K562 (cell line): ENCODE results near the gene RHD. TPM values are rescaled to one million over a fixed set of nuclear protein-coding genes. Genes with fewer than 3 reads are reported as not detected.

ENCODE experiments used
- DMBX1 ChIP-seq: fragments of 250-450 bp; sonication (Bioruptor Pico); IDR thresholded peaks from 2 replicates; pipeline ENCODE4 v1.8.0; 2022; ENCODE audit warnings: inconsistent platforms, mild to moderate bottlenecking, moderate library complexity, borderline replicate concordance
- FOXK2 ChIP-seq, 2 experiments: fragments of 450-650 bp; IDR thresholded peaks in 1 of 2; conservative IDR thresholded peaks in 1 of 2; 2 replicates each; pipeline ENCODE4 v1.6.1; 2016; ENCODE audit warnings: low read depth in 2 of 2, mild to moderate bottlenecking in 1 of 2
- GATA2 ChIP-seq: sonication (generic); formaldehyde crosslinking; IDR thresholded peaks from 2 replicates; pipeline ENCODE4 v1.4.0; 2020; ENCODE audit warnings: mild to moderate bottlenecking, missing genetic modification reagents
- GTF2F1 ChIP-seq: IDR thresholded peaks from 2 replicates; pipeline ENCODE4 v1.6.1; 2011; ENCODE audit warnings: low read depth, low read length, improper control_type of control experiment
- KLF10 ChIP-seq: fragments of 250-450 bp; sonication (Bioruptor Pico); IDR thresholded peaks from 2 replicates; pipeline ENCODE4 v1.6.1; 2021; ENCODE audit warnings: matching md5 sums
- NCOA2 ChIP-seq, 2 experiments: fragments of 450-650 bp; IDR thresholded peaks; 2 replicates each; pipeline ENCODE4 v1.6.1; 2018; ENCODE audit warnings: mild to moderate bottlenecking in 2 of 2, moderate library complexity in 1 of 2; ENCODE audit not compliant: partially characterized antibody in 2 of 2
- NR2F6 ChIP-seq: fragments of 450-650 bp; formaldehyde crosslinking; IDR thresholded peaks from 2 replicates; pipeline ENCODE4 v1.4.0; 2020; ENCODE audit warnings: mild to moderate bottlenecking
- RBM34 ChIP-seq: fragments of 200-400 bp; formaldehyde crosslinking; IDR thresholded peaks from 2 replicates; pipeline ENCODE4 v1.6.1; 2018; ENCODE audit warnings: low read length, borderline replicate concordance; ENCODE audit not compliant: insufficient read depth
- SAFB2 ChIP-seq: fragments of 200-400 bp; formaldehyde crosslinking; IDR thresholded peaks from 2 replicates; pipeline ENCODE4 v1.6.1; 2018; ENCODE audit warnings: borderline replicate concordance, low read length, low read depth, moderate library complexity; ENCODE audit not compliant: severe bottlenecking
- SETDB1 ChIP-seq: IDR thresholded peaks from one replicate; pipeline ENCODE4 v1.6.1; 2012; ENCODE audit warnings: low read length, control low read depth, inconsistent platforms
- SMAD3 ChIP-seq: fragments of 450-650 bp; formaldehyde crosslinking; conservative IDR thresholded peaks from 2 replicates; pipeline ENCODE4 v1.4.0; 2020; ENCODE audit warnings: mild to moderate bottlenecking
- ZFPM2 ChIP-seq: fragments of 250-450 bp; sonication (Bioruptor Pico); IDR thresholded peaks from 2 replicates; pipeline ENCODE4 v1.5.1; 2022; ENCODE audit warnings: mild to moderate bottlenecking
- ZNF707 ChIP-seq: fragments of 250-450 bp; sonication (Bioruptor Pico); conservative IDR thresholded peaks from 2 replicates; pipeline ENCODE4 v1.8.0; 2022; ENCODE audit warnings: inconsistent platforms, mild to moderate bottlenecking, moderate library complexity
- polyA plus RNA-seq, 8 experiments: library from polyadenylated mRNA; depleted of rRNA in 4 of 8; stranded (reverse) in 5 of 8; unstranded in 3 of 8; fragments of >200 nt; fragmentation: Nextera tagmentation in 2 of 8; fragmentation: Illumina TruSeq in 1 of 8; extraction: Ambion mirVana in 2 of 8; extraction: Trizol in 1 of 8; gene quantifications; 2 replicates each; pipeline versions ENCODE4 v1.2.1 to v1.2.3, GENCODE V29; 2011 to 2014; ENCODE audit warnings: inconsistent platforms in 1 of 8, missing spikeins in 1 of 8
- total RNA-seq, 7 experiments: library from RNA; depleted of rRNA in 6 of 7; stranded (reverse); fragments of >200 nt in 6 of 7; fragmentation: Illumina TruSeq in 2 of 7; extraction: Trizol in 2 of 7; gene quantifications; 2 replicates each; pipeline versions ENCODE4 v1.2.1 to v1.2.3, GENCODE V29; 2011 to 2021; ENCODE audit warnings: low replicate concordance in 1 of 7
- TF ChIP-seq, protein P1 (sequence below): fragments of 450-650 bp; formaldehyde crosslinking; IDR thresholded peaks from 2 replicates; pipeline ENCODE4 v1.4.0; 2020; ENCODE audit warnings: mild to moderate bottlenecking
- TF ChIP-seq, protein P2 (sequence below): fragments of 250-450 bp; sonication (Bioruptor Pico); IDR thresholded peaks from 2 replicates; pipeline ENCODE4 v1.5.0; 2021; ENCODE audit warnings: mild to moderate bottlenecking, borderline replicate concordance
- TF ChIP-seq, protein P3 (sequence below): sonication (generic); formaldehyde crosslinking; IDR thresholded peaks from 2 replicates; pipeline ENCODE4 v1.9.0; 2022; ENCODE audit warnings: mild to moderate bottlenecking, missing genetic modification reagents
- TF ChIP-seq, protein P4 (sequence below), 2 experiments: fragments of 450-650 bp; IDR thresholded peaks; 2 replicates each; pipeline ENCODE4 v1.6.1; 2018; ENCODE audit warnings: mild to moderate bottlenecking in 2 of 2, low read depth in 1 of 2; ENCODE audit not compliant: partially characterized antibody in 2 of 2

RHD gene
- total and polyA plus RNA-seq, 9 of the 15 experiments (the other 6 are each of a cell fraction or from before 2014, with no cell fraction given), result 8.8 to 32.4 (median 15.0) TPM

DNA sequence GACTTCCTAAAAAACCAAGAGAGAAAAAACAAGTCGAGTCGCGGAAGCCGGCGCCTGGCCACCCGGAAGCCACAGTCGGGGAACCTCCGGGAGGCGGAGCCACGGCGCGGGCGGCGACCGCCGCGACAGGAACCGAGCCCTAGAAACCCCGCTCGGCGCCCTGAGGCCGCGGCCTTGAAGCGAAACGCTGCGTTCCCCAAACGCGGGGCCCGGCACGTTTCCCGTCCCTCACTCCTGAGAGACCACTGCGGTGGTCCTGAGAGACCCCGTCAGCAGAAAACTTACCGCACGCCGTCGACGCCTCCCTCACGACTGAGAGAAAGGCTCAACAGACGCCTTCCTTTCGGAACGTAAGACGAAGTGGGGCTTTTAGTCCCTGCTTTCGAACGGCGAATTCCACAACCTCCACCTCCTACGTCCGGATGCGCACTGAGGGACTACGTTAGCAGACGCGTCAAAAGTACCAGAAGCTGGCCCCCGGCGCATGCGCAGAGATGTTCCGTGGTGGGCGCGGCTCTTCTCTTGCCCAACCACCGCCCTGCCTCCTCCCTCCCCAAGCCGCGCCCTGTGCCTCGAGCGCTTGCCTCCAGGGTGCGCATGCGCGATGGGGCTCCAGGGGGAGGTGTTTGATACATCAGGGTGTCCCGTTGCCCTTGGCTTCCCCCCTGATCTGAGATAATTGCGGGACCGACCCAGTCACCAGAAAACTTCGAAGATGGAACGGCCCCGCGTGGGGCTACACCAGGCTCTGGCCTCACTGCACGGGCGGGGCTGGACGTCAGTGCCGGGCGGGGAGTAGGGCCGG, 25.1 kb upstream of the RHD start, which contains the start of gene RSRP1 (continued):
- TF ChIP-seq, protein P1, sequence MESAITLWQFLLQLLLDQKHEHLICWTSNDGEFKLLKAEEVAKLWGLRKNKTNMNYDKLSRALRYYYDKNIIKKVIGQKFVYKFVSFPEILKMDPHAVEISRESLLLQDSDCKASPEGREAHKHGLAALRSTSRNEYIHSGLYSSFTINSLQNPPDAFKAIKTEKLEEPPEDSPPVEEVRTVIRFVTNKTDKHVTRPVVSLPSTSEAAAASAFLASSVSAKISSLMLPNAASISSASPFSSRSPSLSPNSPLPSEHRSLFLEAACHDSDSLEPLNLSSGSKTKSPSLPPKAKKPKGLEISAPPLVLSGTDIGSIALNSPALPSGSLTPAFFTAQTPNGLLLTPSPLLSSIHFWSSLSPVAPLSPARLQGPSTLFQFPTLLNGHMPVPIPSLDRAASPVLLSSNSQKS (CRISPR knock-in tag), result peak; percentile 63; the same call in 1 of the 2 replicates
- TF ChIP-seq SMAD3, result peak; percentile 69; the same call in 1 of the 2 replicates
- TF ChIP-seq KLF10 (CRISPR knock-in tag), result 0 out of 2 replicates have a peak, but pooled peaks have one; percentile 52
- TF ChIP-seq, protein P2, sequence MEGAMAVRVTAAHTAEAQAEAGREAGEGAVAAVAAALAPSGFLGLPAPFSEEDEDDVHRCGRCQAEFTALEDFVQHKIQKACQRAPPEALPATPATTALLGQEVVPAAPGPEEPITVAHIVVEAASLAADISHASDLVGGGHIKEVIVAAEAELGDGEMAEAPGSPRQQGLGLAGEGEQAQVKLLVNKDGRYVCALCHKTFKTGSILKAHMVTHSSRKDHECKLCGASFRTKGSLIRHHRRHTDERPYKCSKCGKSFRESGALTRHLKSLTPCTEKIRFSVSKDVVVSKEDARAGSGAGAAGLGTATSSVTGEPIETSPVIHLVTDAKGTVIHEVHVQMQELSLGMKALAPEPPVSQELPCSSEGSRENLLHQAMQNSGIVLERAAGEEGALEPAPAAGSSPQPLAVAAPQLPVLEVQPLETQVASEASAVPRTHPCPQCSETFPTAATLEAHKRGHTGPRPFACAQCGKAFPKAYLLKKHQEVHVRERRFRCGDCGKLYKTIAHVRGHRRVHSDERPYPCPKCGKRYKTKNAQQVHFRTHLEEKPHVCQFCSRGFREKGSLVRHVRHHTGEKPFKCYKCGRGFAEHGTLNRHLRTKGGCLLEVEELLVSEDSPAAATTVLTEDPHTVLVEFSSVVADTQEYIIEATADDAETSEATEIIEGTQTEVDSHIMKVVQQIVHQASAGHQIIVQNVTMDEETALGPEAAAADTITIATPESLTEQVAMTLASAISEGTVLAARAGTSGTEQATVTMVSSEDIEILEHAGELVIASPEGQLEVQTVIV, result peak; percentile 35; the same call in 1 of the 2 replicates
- 0 out of 2 replicates have a peak, but pooled peaks have one; percentile 49 for TF ChIP-seq ZFPM2 (CRISPR knock-in tag)
- no peak for TF ChIP-seq ZNF707 (CRISPR knock-in tag)
- TF ChIP-seq SAFB2, result no peak
- 0 out of 2 replicates have a peak, but pooled peaks have one; percentile 32 for TF ChIP-seq GATA2
- peak; percentile 93 for TF ChIP-seq GTF2F1
- peak; percentile 26 for TF ChIP-seq SETDB1
- peak; percentile 76; the same call in 1 of the 2 replicates for TF ChIP-seq DMBX1 (CRISPR knock-in tag)
- peak; percentile 56 to 76; a peak in 3 of 4 replicates for TF ChIP-seq FOXK2 (conservative IDR thresholded peaks at IDR 0.05 in 1 of 2, IDR thresholded peaks at IDR 0.05 in 1 of 2; ENCODE audit: low read depth in 2 of 2)
- no peak for TF ChIP-seq RBM34
- TF ChIP-seq, protein P3, sequence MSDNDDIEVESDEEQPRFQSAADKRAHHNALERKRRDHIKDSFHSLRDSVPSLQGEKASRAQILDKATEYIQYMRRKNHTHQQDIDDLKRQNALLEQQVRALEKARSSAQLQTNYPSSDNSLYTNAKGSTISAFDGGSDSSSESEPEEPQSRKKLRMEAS (CRISPR knock-in tag), result peak; percentile 45; the same call in 1 of the 2 replicates
- TF ChIP-seq NR2F6 (CRISPR knock-in tag), result peak; percentile 38; the same call in 1 of the 2 replicates
- TF ChIP-seq, protein P4, sequence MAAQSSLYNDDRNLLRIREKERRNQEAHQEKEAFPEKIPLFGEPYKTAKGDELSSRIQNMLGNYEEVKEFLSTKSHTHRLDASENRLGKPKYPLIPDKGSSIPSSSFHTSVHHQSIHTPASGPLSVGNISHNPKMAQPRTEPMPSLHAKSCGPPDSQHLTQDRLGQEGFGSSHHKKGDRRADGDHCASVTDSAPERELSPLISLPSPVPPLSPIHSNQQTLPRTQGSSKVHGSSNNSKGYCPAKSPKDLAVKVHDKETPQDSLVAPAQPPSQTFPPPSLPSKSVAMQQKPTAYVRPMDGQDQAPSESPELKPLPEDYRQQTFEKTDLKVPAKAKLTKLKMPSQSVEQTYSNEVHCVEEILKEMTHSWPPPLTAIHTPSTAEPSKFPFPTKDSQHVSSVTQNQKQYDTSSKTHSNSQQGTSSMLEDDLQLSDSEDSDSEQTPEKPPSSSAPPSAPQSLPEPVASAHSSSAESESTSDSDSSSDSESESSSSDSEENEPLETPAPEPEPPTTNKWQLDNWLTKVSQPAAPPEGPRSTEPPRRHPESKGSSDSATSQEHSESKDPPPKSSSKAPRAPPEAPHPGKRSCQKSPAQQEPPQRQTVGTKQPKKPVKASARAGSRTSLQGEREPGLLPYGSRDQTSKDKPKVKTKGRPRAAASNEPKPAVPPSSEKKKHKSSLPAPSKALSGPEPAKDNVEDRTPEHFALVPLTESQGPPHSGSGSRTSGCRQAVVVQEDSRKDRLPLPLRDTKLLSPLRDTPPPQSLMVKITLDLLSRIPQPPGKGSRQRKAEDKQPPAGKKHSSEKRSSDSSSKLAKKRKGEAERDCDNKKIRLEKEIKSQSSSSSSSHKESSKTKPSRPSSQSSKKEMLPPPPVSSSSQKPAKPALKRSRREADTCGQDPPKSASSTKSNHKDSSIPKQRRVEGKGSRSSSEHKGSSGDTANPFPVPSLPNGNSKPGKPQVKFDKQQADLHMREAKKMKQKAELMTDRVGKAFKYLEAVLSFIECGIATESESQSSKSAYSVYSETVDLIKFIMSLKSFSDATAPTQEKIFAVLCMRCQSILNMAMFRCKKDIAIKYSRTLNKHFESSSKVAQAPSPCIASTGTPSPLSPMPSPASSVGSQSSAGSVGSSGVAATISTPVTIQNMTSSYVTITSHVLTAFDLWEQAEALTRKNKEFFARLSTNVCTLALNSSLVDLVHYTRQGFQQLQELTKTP (IDR thresholded peaks at IDR 0.05; ENCODE audit: low read depth in 1 of 2, partially characterized antibody in 2 of 2), result peak in 1 of 2 experiments; percentile 87
- no peak for TF ChIP-seq NCOA2 (IDR thresholded peaks at IDR 0.05; ENCODE audit: partially characterized antibody in 2 of 2)
